Lower lobe of right lung (tissue), 2 donors: ENCODE measurements around the gene LPAR5. TPM values are rescaled to one million over a fixed set of nuclear protein-coding genes. Genes with fewer than 3 reads are reported as not detected.

Source experiments
- ATAC-seq, 2 donors: fragments of 200-7000 bp; cut with Tn5 transposase; one replicate each; pipeline ENCODE4 v1.9.1; 2020 to 2022; ENCODE audit warnings: mild to moderate bottlenecking in 2 of 2, moderate library complexity in 2 of 2
- DNase-seq: peaks from one replicate; pipeline ENCODE4 v3.0.0-alpha.2; 2020
- H3K27ac ChIP-seq: fragments of 200-600 bp; one replicate; pipeline ENCODE4 v1.8.0; 2022
- H3K27me3 ChIP-seq: fragments of 200-600 bp; one replicate; pipeline ENCODE4 v1.8.0; 2022; ENCODE audit warnings: low read depth
- H3K36me3 ChIP-seq: fragments of 200-600 bp; one replicate; pipeline ENCODE4 v1.8.0; 2022; ENCODE audit warnings: mild to moderate bottlenecking
- H3K4me1 ChIP-seq: fragments of 200-600 bp; one replicate; pipeline ENCODE4 v1.8.0; 2022
- H3K4me3 ChIP-seq: fragments of 200-600 bp; one replicate; pipeline ENCODE4 v1.8.0; 2022; ENCODE audit warnings: mild to moderate bottlenecking
- H3K9me3 ChIP-seq: fragments of 200-600 bp; one replicate; pipeline ENCODE4 v1.8.0; 2022
- CTCF ChIP-seq: fragments of 200-600 bp; IDR thresholded peaks from one replicate; pipeline ENCODE4 v1.8.0; 2022; ENCODE audit warnings: antibody characterized with exemption, mild to moderate bottlenecking
- intact Hi-C: fragments of 100-400 bp; cut with DNase I; formaldehyde crosslinking; loops from one replicate; pipeline ENCODE4 v1.11.0; 2022
- total RNA-seq: library from RNA; stranded (reverse); fragmentation: NEBNext Ultra II Directional; extraction: Animal tissue kit (Norgen Biotek cat#: 25700); gene quantifications from one replicate; pipeline ENCODE4 v1.2.1, GENCODE V29; 2021
- donor health status: DM: no; HTN: yes; CAD: no; lungs with severe emphysema.

The LPAR5 gene
- total RNA-seq, 1 donor from 2014 or later = 3.8 TPM

GRCh38 chr12:6639151-6639801, 3.5 kb upstream of the LPAR5 start:
- H3K4me3 ChIP-seq = no peak overlapping the region
- no peak for TF ChIP-seq CTCF
- intact Hi-C loops = no loop called here
- H3K27me3 ChIP-seq = no peaks in the 10 kb centered on the region
- peak overlapping the region; percentile 31 for H3K27ac ChIP-seq
- H3K4me1 ChIP-seq = peaks cover 30% of the 10 kb centered on the region
- no peak for ATAC-seq
- no peaks in the 10 kb centered on the region for H3K36me3 ChIP-seq
- no peaks in the 10 kb centered on the region for H3K9me3 ChIP-seq
- no peak for DNase-seq

DNA sequence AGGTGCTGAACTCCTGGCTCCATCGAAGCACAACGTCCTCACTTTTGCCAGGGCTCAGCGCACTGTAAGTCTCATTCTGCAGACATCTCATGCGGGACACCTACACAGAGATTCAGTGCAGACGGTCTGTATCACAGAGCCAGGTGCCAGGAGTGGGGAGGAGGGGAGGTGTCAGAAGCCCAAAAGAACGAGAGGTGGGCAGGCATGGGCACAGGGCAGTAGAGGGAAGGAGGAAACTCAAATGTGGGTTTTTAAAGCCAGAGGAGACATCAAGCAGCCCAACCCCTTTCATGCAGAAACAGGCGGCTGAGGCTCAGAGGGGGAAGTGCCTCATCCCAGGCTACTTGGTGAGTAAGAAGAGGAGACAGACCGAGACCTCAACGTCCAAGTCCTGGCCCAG, 2.5 kb upstream of the LPAR5 start:
- DNase-seq (no peak), ATAC-seq (peak in 1 of 2 donors; percentile 9)
- TF ChIP-seq CTCF = no peak
- Histone ChIP-seq H3K9me3 (no peaks in the 10 kb centered on the region), H3K27ac (peak overlapping the region; percentile 31), H3K36me3 (no peaks in the 10 kb centered on the region), H3K4me1 (peaks cover 24% of the 10 kb centered on the region), H3K4me3 (no peak overlapping the region), H3K27me3 (no peaks in the 10 kb centered on the region)
- intact Hi-C loops = no loop called here

DNA sequence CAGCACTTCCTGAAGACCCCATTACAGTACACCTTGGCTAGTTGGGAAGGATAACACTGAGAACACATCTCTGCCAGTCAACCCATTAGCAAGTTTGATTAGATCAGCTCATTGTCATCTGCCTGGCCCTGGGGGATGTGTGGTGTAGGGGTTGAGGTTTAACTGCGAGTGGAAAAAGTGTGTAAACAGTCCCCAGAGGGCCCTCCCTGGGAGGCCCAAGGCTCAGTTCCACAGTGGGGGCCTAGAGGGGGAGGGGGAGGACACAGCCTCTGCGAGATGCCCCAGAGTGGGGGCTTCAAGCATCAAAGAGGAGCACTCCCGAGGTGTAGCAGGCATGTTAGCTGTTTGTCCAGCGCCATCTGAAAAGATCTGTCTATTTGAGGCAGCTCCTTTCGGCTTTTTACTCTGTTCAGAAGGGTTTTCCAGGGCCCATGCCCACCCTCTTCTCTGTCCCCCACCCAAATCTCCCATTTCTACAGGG, 344 bp downstream of the LPAR5 start:
- DNase-seq (no peak), ATAC-seq (peak; percentile 24 to 48)
- no peak for TF ChIP-seq CTCF
- H3K4me1 ChIP-seq = peaks cover 15% of the 10 kb centered on the region
- H3K36me3 ChIP-seq = no peaks in the 10 kb centered on the region
- no peaks in the 10 kb centered on the region for H3K9me3 ChIP-seq
- no peaks in the 10 kb centered on the region for H3K27me3 ChIP-seq
- intact Hi-C loops = no loop called here
- peak overlapping the region; percentile 7 for H3K4me3 ChIP-seq
- peak overlapping the region; percentile 60 for H3K27ac ChIP-seq

DNA sequence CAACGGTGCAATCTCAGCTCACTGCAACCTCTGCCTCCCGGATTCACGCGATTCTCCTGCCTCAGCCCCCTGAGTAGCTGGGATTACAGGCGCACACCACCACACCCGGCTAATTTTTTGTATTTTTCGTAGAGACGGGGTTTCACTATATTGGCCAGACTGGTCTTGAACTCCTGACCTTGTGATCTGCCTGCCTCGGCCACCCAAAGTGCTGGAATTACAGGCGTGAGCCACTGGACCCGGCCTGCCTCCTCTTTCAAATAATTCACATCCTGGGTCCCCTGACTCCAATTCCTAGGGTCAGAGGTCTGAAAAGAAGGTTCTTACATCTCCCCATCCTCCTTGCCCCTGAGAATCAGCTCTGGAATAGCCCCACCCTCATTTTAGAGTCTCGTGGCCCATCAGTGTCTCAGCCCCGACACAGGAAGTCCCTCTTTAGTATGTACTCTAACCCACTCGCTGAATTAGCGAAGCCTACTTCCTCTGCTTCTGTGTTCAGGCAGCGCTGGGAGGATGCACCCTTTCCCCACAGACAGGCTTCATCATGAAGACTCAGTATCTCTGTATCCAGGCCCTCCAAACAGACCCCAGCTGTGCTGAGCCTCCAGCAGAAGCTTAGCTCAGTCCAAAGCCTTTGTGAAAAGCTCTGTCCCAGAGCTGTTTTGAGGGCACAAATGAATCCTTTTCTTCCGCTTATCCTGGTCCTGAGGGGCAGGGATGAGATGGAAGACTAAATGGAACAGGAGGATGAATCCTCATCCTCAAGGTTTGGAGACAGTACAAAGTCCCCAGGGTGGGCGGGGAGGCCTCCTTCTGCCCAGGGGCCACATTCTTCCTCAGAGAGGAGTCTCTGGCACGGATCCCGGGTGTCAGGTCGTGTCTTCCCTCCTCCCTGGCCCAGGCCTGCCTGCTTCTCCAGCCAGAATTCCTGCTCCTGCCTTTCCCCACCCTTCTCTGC, 3.5 kb downstream of the LPAR5 start:
- no peak for TF ChIP-seq CTCF
- no peaks in the 10 kb centered on the region for H3K36me3 ChIP-seq
- H3K9me3 ChIP-seq = no peaks in the 10 kb centered on the region
- intact Hi-C loops = no loop called here
- peak overlapping the region; percentile 19 for H3K4me3 ChIP-seq
- ATAC-seq (peak; percentile 33 to 47), DNase-seq (no peak)
- H3K4me1 ChIP-seq = peaks cover 10% of the 10 kb centered on the region
- H3K27ac ChIP-seq = peak overlapping the region; percentile 41
- no peaks in the 10 kb centered on the region for H3K27me3 ChIP-seq

DNA sequence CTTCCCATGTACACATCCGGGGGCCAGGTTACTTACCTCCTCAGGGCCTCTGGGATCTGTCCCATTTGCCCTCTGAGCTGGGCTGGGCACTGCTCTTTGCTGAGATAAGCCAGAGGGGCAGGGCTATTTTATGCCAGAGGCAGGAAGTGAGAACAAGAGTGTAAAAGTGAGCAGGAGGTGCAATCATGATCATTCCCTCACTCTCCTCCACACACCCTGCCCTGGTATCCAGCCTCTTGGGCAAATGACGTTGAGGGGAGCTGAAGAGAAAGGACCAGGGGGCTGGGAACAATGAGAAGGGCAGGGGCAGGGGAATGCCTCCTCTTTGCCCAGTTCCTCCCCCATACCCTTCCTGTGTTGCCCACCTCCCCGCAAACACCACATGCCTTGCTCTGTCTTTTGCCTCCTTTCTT, 4.2 kb downstream of the LPAR5 start:
- no peaks in the 10 kb centered on the region for H3K27me3 ChIP-seq
- H3K27ac ChIP-seq = peak overlapping the region; percentile 41
- peaks cover 10% of the 10 kb centered on the region for H3K4me1 ChIP-seq
- H3K36me3 ChIP-seq = no peaks in the 10 kb centered on the region
- TF ChIP-seq CTCF = no peak
- intact Hi-C loops = no loop called here
- H3K4me3 ChIP-seq = peak overlapping the region; percentile 17
- no peak for ATAC-seq
- no peaks in the 10 kb centered on the region for H3K9me3 ChIP-seq
- DNase-seq = no peak
